GM12864 (cell line): ENCODE results near the gene VKORC1.

Experiments used
- DNase-seq: peaks from one replicate; pipeline ENCODE4 v3.0.0-alpha.2; 2011; ENCODE audit warnings: low read depth
- H3K4me3 ChIP-seq: 2 replicates; pipeline ENCODE4 v1.5.1; 2011; ENCODE audit warnings: mild to moderate bottlenecking, low read depth, low read length, control low read depth
- CTCF ChIP-seq: IDR thresholded peaks from 2 replicates; pipeline ENCODE4 v1.5.1; 2011; ENCODE audit warnings: low read depth, mild to moderate bottlenecking, moderate library complexity, low read length, control low read depth, inconsistent platforms; ENCODE audit errors: missing control alignments

VKORC1 gene

DNA sequence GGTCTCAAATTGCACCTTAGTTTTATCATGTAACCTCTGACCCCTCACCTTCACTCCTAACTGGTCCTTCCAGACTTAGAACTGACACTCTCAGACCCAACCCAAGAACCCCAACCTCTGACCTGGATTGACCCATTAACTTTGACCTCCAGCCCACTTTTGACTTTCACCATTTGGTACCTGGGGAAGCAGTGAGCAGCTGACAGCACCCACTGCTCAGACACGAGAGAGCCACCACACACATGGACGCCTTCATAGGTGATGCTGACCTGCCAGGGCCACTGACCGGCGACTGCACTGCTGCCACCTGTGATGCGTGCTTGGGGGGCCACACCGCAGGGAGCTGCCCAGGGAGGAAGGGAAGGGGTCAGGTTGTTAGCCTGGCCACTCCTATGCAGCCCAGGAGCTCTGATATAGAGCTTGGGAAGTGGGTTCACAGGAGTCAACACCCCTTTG lies 38.5 kb upstream of the VKORC1 start:
- TF ChIP-seq CTCF, result no peak
- DNase-seq, result no peak

DNA sequence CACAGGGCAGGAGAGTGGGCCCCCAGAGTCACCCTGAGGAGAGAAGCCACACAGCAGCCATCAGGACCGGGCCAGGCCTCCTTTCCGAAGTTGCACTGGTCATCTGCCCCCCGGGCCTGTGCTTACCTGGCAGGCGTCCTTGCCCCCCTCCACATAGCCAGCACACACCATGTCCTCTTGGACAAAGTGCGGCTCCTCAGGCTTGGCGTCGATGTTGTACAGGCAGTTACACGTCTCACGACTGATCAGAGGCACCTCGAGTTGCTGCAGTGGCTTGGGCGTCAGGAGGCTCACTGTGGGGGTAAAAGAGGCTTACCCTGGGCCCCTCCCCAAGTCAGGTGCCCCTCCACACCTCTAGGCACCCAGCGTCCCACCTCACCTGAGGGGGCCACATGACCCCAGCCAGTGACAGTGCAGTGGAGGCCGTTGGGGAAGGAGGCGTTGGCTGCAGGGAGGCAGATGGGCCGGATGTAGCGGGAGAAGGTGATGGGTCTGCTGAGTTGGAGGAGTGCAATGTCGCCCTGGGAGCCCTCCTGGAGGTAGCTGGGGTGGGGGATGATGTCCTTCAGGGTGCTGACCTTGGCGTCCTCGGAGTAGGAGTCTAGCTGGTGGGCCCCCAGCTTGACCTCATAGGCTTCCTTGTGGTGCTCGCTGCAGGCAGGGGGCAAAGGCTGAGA lies 37.8 kb upstream of the VKORC1 start:
- DNase-seq, result no peak
- no peak overlapping the region for H3K4me3 ChIP-seq
- TF ChIP-seq CTCF, result no peak

More for the DNA sequence above, 38.5 kb upstream of the VKORC1 start:
- no peak overlapping the region for H3K4me3 ChIP-seq

- no peak overlapping the region for H3K4me3 ChIP-seq
- no peak for TF ChIP-seq CTCF
- DNase-seq, result no peak
Measured at GRCh38 chr16:31131841-31132271, 37.3 kb upstream of the VKORC1 start.

- no peak overlapping the region for H3K4me3 ChIP-seq
- no peak for TF ChIP-seq CTCF
- no peak for DNase-seq
Measured at GRCh38 chr16:31131416-31131815, 36.8 kb upstream of the VKORC1 start.

DNA sequence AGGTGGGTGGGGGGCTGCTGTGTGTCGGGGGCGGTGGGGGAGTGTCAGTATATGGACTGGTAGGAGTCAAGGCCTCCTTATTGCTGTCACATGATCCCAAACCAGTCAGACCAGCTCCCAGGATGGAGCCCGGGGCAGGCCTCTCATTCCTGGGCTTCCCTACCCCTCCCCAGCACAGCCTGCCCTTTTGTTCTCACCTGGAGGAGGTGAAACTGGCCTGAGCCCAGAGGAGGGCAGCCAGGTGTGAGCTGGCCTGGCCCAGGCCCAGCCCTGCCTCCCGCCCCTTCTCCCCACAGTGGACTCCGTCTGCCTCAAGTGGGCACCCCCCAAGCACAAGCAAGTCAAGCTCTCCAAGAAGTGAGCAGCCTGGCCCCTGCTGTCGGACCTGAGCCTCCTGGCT lies 36.3 kb upstream of the VKORC1 start:
- DNase-seq, result no peak
- no peak for TF ChIP-seq CTCF
- no peak overlapping the region for H3K4me3 ChIP-seq

DNA sequence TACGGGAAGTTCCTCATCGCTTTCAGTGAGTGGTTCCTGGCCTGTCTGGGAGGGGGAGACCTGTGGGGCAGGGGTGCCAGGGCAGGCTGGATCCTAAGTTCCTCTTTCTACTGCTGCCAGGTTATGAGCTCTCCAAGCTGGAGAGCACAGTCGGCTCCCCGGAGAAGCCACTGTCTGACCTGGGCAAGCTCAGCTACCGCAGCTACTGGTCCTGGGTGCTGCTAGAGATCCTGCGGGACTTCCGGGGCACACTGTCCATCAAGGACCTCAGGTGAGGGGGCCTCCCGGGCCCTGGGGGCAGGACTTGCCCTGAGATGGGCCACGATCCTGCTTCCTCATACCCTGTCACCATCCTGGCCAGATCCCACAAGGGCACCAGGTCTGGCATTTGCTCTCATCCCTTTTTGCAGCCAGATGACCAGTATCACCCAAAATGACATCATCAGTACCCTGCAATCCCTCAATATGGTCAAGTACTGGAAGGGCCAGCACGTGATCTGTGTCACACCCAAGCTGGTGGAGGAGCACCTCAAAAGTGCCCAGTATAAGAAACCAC lies 35.8 kb upstream of the VKORC1 start:
- no peak for DNase-seq
- no peak for TF ChIP-seq CTCF

More for the DNA sequence above, 35.8 kb upstream of the VKORC1 start:
- H3K4me3 ChIP-seq, result no peak overlapping the region
